NCI-H510A (cell line): ENCODE measurements around the gene HPSE2.
"Not testable (repeated sequence)": the region's sequence is repeated elsewhere in the genome, so short reads cannot be mapped to it uniquely, and the experiment has no call there.

ENCODE experiments used
- DNase-seq: peaks from one replicate; lab custom pipeline; 2025; lab: John Stamatoyannopoulos, UW

Gene HPSE2

DNA sequence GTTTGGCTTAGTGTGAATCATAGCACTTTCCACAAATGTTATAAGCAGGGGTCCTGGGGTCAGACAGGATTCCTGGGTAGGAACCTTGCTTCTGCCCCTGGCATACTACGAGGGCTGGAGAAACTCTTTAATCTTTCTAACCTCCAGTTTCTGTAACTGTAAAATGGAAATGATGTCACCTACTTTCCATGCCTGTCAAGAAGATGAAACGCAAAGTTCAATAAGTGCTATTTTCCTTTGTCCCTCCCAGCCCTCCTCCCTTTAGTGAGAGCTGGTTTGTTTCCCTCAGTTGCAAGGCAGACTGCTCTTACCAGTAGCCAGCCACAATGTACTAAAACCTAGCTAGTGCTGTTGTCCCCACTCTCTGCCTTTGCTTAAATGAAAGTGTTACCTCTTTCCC is 671.8 kb downstream of the HPSE2 start:
- DNase-seq, result no peak

DNA sequence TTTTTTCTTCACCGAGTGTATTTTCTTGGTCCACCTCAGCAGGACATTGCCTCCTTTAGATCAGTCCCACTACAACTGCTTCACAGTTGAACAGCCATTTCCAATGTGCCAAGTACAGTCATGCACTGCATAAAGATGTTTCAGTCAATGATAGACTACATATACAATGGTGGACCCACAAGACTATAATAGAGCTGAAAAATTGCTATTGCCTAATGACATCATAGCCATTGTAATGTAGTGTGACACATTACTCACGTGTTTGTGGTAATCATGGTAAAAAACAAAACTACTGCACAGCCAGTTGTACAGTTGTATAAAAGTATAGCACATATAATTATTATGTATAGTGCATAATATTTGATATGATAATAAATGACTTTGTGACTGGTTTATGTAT is 675.1 kb downstream of the HPSE2 start:
- no peak for DNase-seq

DNA sequence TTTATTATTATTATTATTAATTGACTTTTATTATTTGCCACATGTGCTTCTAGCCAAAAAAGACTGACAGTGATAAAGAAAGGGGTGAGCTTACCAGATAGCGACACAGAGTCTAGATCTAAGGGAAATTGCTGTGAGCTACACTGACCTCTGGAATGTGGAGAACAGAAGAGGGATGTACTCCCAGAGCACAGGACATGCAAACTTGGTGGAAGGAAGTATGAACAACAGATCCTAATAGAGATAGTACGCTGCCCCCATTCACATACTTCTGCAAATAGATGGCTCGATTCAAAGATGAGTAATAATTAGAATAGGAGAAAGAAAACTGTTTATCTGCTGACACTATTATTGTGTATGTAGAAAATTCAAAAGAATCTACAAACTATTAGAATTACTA is 679.6 kb downstream of the HPSE2 start:
- no peak for DNase-seq

GRCh38 chr10:98555021-98555619 is 680.5 kb downstream of the HPSE2 start:
- no peak for DNase-seq

- not testable (repeated sequence) for DNase-seq
Measured at GRCh38 chr10:98541561-98541960, 694.1 kb downstream of the HPSE2 start.

DNA sequence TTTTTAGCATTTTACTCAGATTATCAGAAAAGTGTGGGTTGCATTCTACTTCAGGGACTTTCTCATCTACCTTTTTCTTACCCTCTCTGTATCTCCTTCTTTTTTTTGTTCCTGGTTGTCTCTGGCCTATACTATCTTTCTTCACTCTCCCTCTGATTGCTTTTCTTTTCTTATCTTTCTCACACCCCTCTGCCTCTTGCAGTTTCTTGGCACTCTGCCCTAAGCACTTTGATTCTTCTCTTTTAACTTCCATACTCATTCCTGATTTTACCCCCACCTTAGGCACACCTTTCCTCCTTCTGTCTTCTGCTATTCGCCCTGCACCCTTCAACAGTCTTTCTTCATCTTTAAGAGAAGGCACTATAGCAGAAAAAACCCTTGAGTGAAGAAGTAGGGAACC is 696.1 kb downstream of the HPSE2 start:
- no peak for DNase-seq

DNA sequence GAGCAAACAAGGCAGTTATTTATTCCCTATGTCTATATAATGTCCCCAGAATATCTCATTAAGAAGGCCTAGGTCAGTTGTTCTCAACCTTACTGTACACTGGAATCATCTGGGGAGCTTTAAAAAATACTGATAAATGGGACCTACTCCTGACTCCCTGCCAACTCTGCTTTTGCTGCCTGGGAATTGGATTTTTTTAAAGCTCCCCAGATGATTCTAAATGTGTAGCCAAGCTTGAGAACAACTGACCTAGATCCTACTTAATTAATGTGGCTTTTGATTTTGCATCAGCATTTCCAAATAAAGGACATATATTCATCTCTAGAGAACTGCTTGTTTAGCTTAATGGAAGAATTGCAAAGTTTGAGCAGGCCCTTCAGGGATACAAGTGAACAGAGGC is 697.2 kb downstream of the HPSE2 start:
- no peak for DNase-seq

DNA sequence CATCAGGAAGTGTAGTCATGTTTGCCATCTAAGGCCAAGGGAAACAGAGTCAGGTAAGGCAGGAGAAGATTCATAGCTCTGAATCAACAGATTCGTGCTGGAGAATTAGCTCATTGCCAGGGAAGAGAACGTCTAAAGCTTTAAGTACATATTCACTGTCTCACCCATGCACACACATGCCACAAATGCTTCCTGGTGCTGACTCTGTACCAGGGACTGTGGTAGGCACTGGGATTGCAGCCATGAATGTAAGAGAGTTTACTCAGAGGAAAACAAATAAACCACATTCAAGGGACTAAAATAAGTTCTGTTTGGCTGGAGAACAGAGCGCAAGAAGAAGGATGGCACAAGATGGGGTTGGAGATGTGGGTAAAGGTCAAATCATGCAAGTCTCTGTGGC is 699.1 kb downstream of the HPSE2 start:
- DNase-seq, result no peak

GRCh38 chr10:98533746-98534445 is 701.8 kb downstream of the HPSE2 start:
- DNase-seq, result no peak

GRCh38 chr10:98533241-98533640 is 702.4 kb downstream of the HPSE2 start:
- no peak for DNase-seq

DNA sequence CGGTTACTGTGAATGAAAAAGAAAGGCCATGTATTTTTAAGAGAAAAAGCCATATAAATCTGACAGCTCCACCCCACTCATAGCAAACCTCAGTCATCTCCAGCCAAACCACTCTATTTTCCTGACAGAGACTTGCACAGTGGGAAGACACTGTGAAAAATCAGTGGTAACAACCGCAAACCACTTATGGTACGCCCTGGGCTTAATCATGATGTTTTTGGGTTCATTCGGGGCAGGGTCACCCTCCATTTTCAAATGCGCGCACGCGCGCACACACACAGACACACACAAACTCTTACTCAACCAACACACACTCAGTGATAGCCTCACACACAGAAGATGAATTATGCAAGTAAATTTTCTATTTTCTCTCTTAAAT is 706.9 kb downstream of the HPSE2 start:
- no peak for DNase-seq

DNA sequence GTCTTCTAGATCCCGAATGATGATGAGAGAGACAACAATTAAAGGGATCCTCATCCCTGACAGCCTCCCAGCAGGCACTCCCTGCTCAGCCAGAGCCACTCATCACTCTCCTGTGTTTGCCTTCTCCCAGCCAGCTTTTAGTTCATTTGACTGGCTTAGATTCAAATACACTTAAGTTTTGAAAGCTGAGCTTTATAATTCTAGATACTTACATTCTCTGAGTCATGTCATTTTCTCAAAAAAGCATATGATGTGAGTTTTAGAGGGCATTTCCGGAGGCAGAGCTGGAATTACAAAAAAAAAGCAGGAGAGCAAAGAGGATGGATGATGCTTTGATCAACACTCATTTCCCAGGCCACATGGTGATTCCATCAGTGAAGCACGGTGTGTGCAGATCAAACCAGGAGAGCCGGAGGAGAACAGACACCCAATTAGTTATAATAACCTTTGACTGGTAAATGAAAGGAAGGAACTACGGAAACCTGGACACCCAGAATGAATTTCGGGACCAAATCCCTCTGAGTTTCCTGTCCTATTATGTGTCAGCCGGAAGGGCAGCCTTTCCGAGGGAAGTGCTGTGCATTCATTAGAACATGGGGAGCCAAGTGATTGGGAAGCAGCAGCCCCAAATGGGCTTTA is 707.4 kb downstream of the HPSE2 start:
- no peak for DNase-seq

DNA sequence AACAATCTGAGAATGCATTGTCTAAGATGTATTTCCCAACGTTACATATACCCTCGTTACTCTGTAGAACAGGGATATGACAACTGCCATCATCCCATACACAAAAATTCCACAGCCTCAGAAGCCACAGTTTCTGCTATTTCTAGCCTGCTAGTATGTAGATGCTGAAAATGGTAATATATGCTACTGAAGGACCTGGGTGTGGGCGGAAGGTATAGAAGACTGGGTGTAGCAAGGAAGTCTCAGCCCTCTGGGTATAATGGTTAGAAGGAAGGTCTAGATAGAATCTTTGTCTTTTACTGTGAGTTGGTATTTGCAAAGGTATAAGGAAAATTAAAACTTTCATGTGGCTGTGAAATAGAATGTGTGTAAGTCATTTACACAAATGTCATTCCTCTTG is 709.7 kb downstream of the HPSE2 start:
- no peak for DNase-seq

DNA sequence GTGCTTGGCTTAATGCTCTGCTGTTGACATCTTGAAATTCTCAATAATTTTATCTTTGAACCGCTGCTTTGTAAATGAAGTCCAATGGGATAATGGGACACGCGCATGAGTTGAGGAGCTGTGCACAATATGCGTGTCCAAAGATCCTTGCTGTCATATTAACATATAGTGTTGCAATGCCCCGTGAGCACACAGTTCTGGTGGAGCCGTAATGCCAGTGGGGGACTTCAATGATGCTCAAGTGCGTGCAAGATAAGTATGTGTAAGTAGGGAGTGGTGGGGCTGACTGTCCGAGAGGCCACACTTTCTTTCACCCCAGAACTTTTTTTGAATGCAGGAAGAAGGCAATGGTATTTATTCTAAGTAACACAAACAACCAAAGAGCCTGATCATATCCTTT is 711.5 kb downstream of the HPSE2 start:
- no peak for DNase-seq

GRCh38 chr10:98519841-98520240 is 715.8 kb downstream of the HPSE2 start:
- DNase-seq, result no peak

- DNase-seq, result no peak
Measured at GRCh38 chr10:98517672-98518071, 718.0 kb downstream of the HPSE2 start.

DNA sequence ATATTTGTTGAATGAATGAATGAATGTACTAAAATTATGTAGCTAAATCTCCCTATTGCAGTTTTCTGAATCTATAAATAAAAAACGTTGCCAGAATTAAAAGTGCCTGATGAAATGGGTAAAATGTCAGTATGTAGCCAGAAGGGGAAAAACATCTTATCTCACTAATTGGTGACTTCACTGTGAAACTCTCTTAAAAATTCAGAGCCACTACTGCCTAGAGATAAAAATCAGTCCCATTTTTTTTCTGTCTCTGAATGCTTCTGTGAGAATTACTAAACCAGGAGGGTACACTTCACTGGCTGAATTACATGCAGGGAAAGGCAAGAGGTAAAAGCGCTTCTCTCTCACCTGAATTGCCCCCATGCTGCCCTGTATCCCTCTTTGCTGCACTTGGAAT is 719.3 kb downstream of the HPSE2 start:
- DNase-seq, result no peak

DNA sequence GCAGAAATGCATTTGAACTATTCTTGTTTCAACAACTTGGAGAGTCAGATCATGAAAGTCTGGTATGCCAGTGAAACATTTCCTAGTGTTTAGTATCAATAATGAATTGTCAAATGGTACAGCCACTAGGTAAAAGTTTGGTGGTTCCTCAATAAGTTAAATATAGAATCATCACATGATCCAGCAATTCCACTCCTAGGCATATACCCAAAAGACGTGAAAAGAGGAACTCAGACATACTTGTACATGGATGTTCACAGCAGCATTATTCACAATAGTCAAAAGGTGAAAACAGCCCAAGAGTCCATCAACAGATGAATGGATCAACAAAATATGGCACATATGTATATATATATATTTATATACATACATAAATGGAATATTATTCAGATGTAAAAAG is 721.9 kb downstream of the HPSE2 start:
- DNase-seq, result no peak

DNA sequence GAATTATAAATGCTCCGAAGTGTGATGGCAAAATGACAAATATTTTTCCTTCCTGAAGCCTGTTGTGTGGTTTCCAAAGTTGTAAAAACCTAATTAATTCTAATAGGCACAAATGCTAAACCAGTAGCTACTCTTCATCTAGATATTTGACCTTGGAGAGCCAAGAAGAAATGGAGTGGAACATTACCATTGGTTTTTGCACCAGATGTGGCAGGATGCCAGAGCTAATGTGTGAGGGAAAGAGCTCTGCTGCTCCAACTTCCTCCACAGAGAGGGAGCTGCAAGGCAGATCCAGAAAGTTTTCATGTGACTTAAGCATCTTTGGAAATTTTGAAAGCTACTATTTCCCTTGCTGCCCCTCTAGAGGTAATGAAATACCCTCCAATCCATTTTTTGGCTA is 723.8 kb downstream of the HPSE2 start:
- DNase-seq, result no peak

GRCh38 chr10:98510412-98510995 is 725.1 kb downstream of the HPSE2 start:
- DNase-seq, result no peak

DNA sequence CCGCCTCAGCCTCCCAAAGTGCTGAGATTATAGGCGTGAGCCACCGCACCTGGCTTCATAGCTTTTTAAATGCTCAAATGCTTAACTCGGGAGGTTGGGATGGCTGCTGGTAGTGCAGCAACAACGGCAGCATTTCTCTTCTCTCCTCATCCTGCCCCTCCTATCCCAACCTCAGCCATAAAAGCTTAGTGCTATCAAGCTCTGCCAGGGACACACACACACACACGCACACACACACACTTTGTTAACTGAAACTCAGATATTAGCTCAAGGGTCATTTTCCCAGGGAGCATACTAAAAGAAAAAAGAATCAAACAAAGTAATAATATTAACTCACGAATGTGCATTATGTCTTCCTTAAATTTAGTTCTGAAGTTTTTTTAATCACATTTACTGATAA is 725.9 kb downstream of the HPSE2 start:
- DNase-seq, result no peak

GRCh38 chr10:98502535-98502934 is 733.1 kb downstream of the HPSE2 start:
- not testable (repeated sequence) for DNase-seq

DNA sequence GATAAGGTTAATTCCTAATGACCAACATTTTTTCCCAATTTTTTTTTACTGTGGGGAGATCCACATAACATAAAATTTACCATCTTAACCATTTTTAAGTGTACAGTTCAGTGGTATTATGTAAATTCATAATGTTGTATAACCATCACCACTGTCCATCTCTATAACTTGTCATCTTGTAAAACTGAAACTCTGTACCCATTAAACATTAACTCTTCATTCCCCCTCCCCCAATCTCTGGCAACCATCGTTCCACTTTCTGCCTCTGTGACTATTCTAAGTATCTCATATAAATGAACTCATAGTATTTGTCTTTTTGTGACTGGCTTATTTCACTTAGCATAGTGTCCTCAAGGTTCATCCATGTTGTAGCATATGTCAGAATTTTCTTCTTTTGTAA is 742.9 kb downstream of the HPSE2 start:
- no peak for DNase-seq
